Measurements from ENCODE around the gene MAT2A. TPM values are rescaled to one million over a fixed set of nuclear protein-coding genes. Genes with fewer than 3 reads are reported as not detected.
"Not testable (repeated sequence)": the region's sequence is repeated elsewhere in the genome, so short reads cannot be mapped to it uniquely, and the experiment has no call there.

The MAT2A gene
- polyA plus RNA-seq, 1 experiment: 409 TPM

DNA sequence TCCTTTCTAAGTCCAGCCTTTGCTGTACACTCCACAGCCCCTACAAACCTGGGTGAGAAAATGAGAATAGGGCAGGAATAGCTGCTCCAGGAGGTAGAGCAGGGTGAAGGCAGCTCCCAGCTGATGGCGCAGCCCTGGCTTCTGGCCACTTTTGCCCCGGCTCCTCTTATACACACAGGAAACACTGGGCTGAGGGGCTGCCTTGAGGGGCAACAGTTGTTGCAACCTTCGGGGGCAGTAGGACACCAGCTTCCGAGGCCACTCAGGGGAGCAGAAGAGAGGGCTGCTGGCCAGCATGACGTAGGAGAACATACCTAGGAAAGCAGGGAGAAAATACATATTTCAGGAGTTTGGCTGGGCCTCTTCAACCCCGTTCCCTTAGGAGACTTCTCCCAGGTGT is 14.2 kb downstream of the MAT2A start:
- no peak for DNase-seq (ENCODE audit: low read depth, low spot score)
- CTCF ChIA-PET: interaction anchor here (1.1 to 6.6 kb wide), 4 partner anchors 13 to 132 kb away, joined by 3 to 124 read pairs (median 28); partner anchors contain the start of genes MAT2A and SH2D6
- TF ChIP-seq, protein P1, sequence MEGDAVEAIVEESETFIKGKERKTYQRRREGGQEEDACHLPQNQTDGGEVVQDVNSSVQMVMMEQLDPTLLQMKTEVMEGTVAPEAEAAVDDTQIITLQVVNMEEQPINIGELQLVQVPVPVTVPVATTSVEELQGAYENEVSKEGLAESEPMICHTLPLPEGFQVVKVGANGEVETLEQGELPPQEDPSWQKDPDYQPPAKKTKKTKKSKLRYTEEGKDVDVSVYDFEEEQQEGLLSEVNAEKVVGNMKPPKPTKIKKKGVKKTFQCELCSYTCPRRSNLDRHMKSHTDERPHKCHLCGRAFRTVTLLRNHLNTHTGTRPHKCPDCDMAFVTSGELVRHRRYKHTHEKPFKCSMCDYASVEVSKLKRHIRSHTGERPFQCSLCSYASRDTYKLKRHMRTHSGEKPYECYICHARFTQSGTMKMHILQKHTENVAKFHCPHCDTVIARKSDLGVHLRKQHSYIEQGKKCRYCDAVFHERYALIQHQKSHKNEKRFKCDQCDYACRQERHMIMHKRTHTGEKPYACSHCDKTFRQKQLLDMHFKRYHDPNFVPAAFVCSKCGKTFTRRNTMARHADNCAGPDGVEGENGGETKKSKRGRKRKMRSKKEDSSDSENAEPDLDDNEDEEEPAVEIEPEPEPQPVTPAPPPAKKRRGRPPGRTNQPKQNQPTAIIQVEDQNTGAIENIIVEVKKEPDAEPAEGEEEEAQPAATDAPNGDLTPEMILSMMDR (IDR thresholded peaks at IDR 0.05; ENCODE audit: low read depth, low read length): no peak
- Histone ChIP-seq H3K27me3 (ENCODE audit: control insufficient read depth, insufficient read depth, low read length) (no peaks in the 10 kb centered on the region), H3K9me3 (ENCODE audit: control insufficient read depth, insufficient read depth, low read length) (no peaks in the 10 kb centered on the region), H3K4me3 (ENCODE audit: low read depth, low read length) (no peak overlapping the region), H3K27ac (ENCODE audit: low read depth, low read length) (no peak overlapping the region)
- POLR2A ChIA-PET: interaction anchor here (0.7 kb wide), 1 partner anchor 115 kb away, joined by 3 read pairs; no protein-coding TSS in a partner anchor

- no peak overlapping the region for H3K4me3 ChIP-seq (ENCODE audit: low read depth, low read length)
- TF ChIP-seq, protein P1 (IDR thresholded peaks at IDR 0.05; ENCODE audit: low read depth, low read length): no peak
- DNase-seq (ENCODE audit: low read depth, low spot score): no peak
- CTCF ChIA-PET: interaction anchor here (1.4 kb wide), 1 partner anchor 202 kb away, joined by 3 read pairs; no protein-coding TSS in a partner anchor
- no peaks in the 10 kb centered on the region for H3K27me3 ChIP-seq (ENCODE audit: control insufficient read depth, insufficient read depth, low read length)
- no peak overlapping the region for H3K27ac ChIP-seq (ENCODE audit: low read depth, low read length)
- POLR2A ChIA-PET: no interaction called here
- no peaks in the 10 kb centered on the region for H3K9me3 ChIP-seq (ENCODE audit: control insufficient read depth, insufficient read depth, low read length)
These were observed 16.1 kb downstream of the MAT2A start for GRCh38 chr2:85554980-85555612.

GRCh38 chr2:85557130-85557529 is 18.2 kb downstream of the MAT2A start:
- no peaks in the 10 kb centered on the region for H3K27me3 ChIP-seq (ENCODE audit: control insufficient read depth, insufficient read depth, low read length)
- TF ChIP-seq, protein P1 (IDR thresholded peaks at IDR 0.05; ENCODE audit: low read depth, low read length): no peak
- ChIA-PET CTCF (interaction anchor here (1.1 to 1.4 kb wide), 2 partner anchors 136 to 202 kb away, joined by 3 to 4 read pairs; partner anchors contain the start of genes ELMOD3 and RETSAT), POLR2A (interaction anchor here (1.3 to 1.6 kb wide), 3 partner anchors 11 to 18 kb away, joined by 3 to 6 read pairs (median 4); partner anchors contain the start of gene MAT2A)
- H3K27ac ChIP-seq (ENCODE audit: low read depth, low read length): no peak overlapping the region
- no peaks in the 10 kb centered on the region for H3K9me3 ChIP-seq (ENCODE audit: control insufficient read depth, insufficient read depth, low read length)
- DNase-seq (ENCODE audit: low read depth, low spot score): no peak
- H3K4me3 ChIP-seq (ENCODE audit: low read depth, low read length): no peak overlapping the region

DNA sequence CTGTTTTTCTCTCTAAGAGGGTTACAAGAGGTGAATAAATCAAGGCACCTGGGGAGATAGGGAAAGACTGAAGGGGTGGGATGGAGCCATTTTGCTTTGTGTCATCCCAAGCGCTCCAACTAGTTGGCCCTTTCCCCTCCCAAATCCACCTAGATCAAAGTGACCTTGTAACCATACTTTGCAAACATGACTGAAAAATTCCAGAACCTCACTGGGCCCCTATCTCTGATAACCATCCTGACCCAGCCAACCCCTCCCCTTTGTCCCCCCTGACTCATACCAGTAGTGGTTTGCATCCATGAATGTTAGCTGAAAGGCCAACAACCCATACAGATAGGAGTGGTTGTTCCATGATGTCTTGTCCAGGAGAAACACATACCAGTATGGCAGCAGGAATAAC is 19.2 kb downstream of the MAT2A start:
- Histone ChIP-seq H3K4me3 (ENCODE audit: low read depth, low read length) (no peak overlapping the region), H3K27me3 (ENCODE audit: control insufficient read depth, insufficient read depth, low read length) (no peaks in the 10 kb centered on the region), H3K27ac (ENCODE audit: low read depth, low read length) (no peak overlapping the region), H3K9me3 (ENCODE audit: control insufficient read depth, insufficient read depth, low read length) (no peaks in the 10 kb centered on the region; the same call in 1 of the 2 replicates)
- TF ChIP-seq, protein P1 (IDR thresholded peaks at IDR 0.05; ENCODE audit: low read depth, low read length): no peak
- DNase-seq (ENCODE audit: low read depth, low spot score): no peak
- CTCF ChIA-PET: no interaction called here
- POLR2A ChIA-PET: interaction anchor here (1.6 kb wide), 1 partner anchor 20 kb away, joined by 4 read pairs; the partner anchor contains the start of gene MAT2A

GRCh38 chr2:85560403-85560726 is 21.4 kb downstream of the MAT2A start:
- H3K27me3 ChIP-seq (ENCODE audit: control insufficient read depth, insufficient read depth, low read length); H3K9me3 ChIP-seq (ENCODE audit: control insufficient read depth, insufficient read depth, low read length); DNase-seq (ENCODE audit: low read depth, low spot score); H3K27ac ChIP-seq (ENCODE audit: low read depth, low read length): not testable (repeated sequence)
- peak overlapping the region; percentile 92 for H3K4me3 ChIP-seq (ENCODE audit: low read depth, low read length)
- ChIA-PET CTCF (interaction anchor here (0.7 to 2.0 kb wide), 6 partner anchors 8 to 146 kb away, joined by 3 to 14 read pairs (median 6); partner anchors contain the start of gene C2orf68), POLR2A (interaction anchor here (2.2 to 2.3 kb wide), 2 partner anchors 10 to 21 kb away, joined by 8 to 9 read pairs; partner anchors contain the start of gene MAT2A)

Data from AG04450 (cell line).